Measurements from ENCODE around the gene JTB. TPM values are rescaled to one million over a fixed set of nuclear protein-coding genes. Genes with fewer than 3 reads are reported as not detected.

JTB gene
- polyA plus RNA-seq, 1 of the 3 experiments (the other 2 are of a cell fraction), result 118 TPM

GRCh38 chr1:153990468-153991150, 13.1 kb upstream of the JTB start, which contains the start of gene RPS27 (continued):
- TF ChIP-seq USF1 (IDR thresholded peaks at IDR 0.05; ENCODE audit: borderline replicate concordance, low read depth), result no peak
- TF ChIP-seq USF2 (IDR thresholded peaks at IDR 0.05; ENCODE audit: borderline replicate concordance, low read depth, low read length), result no peak
- TF ChIP-seq YY1 (IDR thresholded peaks at IDR 0.05; ENCODE audit: low read depth), result peak; percentile 98
- peak; percentile 99 for TF ChIP-seq TAF1 (IDR thresholded peaks at IDR 0.05; ENCODE audit: borderline replicate concordance, low read depth, low read length)
- no peak for TF ChIP-seq NFIC (IDR thresholded peaks at IDR 0.05; ENCODE audit: borderline replicate concordance)
- TF ChIP-seq RAD21 (IDR thresholded peaks at IDR 0.05; ENCODE audit: low read length), result no peak
- no peak for TF ChIP-seq MEF2A (IDR thresholded peaks at IDR 0.05; ENCODE audit: borderline replicate concordance, low read depth)
- no peak for TF ChIP-seq RCOR1 (IDR thresholded peaks at IDR 0.05; ENCODE audit: low read length)
- TF ChIP-seq ELF1 (IDR thresholded peaks at IDR 0.05), result peak; percentile 98
- TF ChIP-seq PBX3 (IDR thresholded peaks at IDR 0.05), result no peak
- TF ChIP-seq CHD2 (IDR thresholded peaks at IDR 0.05; ENCODE audit: low read length, partially characterized antibody), result peak; percentile 83
- no peak for TF ChIP-seq IRF3 (IDR thresholded peaks at IDR 0.05; ENCODE audit: low read depth, low read length)
- TF ChIP-seq FOXJ3 (CRISPR knock-in tag; IDR thresholded peaks at IDR 0.05), result no peak
- no peak for TF ChIP-seq EP300 (IDR thresholded peaks at IDR 0.05; ENCODE audit: borderline replicate concordance in 1 of 2, low read depth in 1 of 2, low read length in 1 of 2)
- no peak for TF ChIP-seq RXRA (IDR thresholded peaks at IDR 0.05; ENCODE audit: borderline replicate concordance, low read depth)
- TF ChIP-seq SIN3A (IDR thresholded peaks at IDR 0.05; ENCODE audit: borderline replicate concordance, low read depth, low read length), result peak; percentile 91; the same call in 1 of the 2 replicates
- no peak for TF ChIP-seq FOSL2 (IDR thresholded peaks at IDR 0.05; ENCODE audit: borderline replicate concordance, low read depth)
- TF ChIP-seq GABPA (IDR thresholded peaks at IDR 0.05; ENCODE audit: low read depth), result peak; percentile 97
- TF ChIP-seq TCF12 (IDR thresholded peaks at IDR 0.05), result no peak
- no peak for TF ChIP-seq SMC3 (IDR thresholded peaks at IDR 0.05; ENCODE audit: low read depth, low read length)
- no peak for TF ChIP-seq NRF1 (IDR thresholded peaks at IDR 0.05; ENCODE audit: low read depth, low read length)
- no peak for TF ChIP-seq CTCF (IDR thresholded peaks at IDR 0.05)
- no peak for TF ChIP-seq EZH2phosphoT487 (IDR thresholded peaks at IDR 0.05; ENCODE audit: borderline replicate concordance, low read depth)
- 0 out of 2 replicates have a peak, but pooled peaks have one; percentile 20 for TF ChIP-seq RFX5 (IDR thresholded peaks at IDR 0.05; ENCODE audit: low read length)
- TF ChIP-seq GATA2 (CRISPR knock-in tag; IDR thresholded peaks at IDR 0.05), result no peak
